GM23338 (cell line): ENCODE measurements around the gene KIF6. TPM values are rescaled to one million over a fixed set of nuclear protein-coding genes. Genes with fewer than 3 reads are reported as not detected.
"Not testable (repeated sequence)": the region's sequence is repeated elsewhere in the genome, so short reads cannot be mapped to it uniquely, and the experiment has no call there.

Experiments used
- ATAC-seq: fragments of 200-7000 bp; cut with Tn5 transposase; 3 replicates; pipeline ENCODE4 v1.9.1; 2020
- DNase-seq: peaks from one replicate; pipeline ENCODE4 v3.0.0-alpha.2; 2015; ENCODE audit warnings: low spot score
- H2AFZ ChIP-seq: fragments of 200-600 bp; sonication (generic); 2 replicates; pipeline ENCODE4 v1.8.0; 2016; ENCODE audit warnings: antibody characterized with exemption, mild to moderate bottlenecking, moderate library complexity
- H3F3A ChIP-seq: fragments of 200-600 bp; sonication (generic); replicated peaks from 2 replicates; pipeline ENCODE4 v1.8.0; 2017; ENCODE audit warnings: antibody characterized with exemption, mixed run types, low read depth
- H3K27ac ChIP-seq: fragments of 200-600 bp; sonication (generic); 2 replicates; pipeline ENCODE4 v1.6.1; 2016; ENCODE audit warnings: low read depth
- H3K27me3 ChIP-seq: fragments of 200-600 bp; sonication (generic); 2 replicates; pipeline ENCODE4 v1.8.0; 2016; ENCODE audit warnings: mild to moderate bottlenecking, mixed run types, moderate library complexity; ENCODE audit not compliant: insufficient read depth
- H3K36me3 ChIP-seq: fragments of 200-600 bp; sonication (generic); 2 replicates; pipeline ENCODE4 v1.8.0; 2016; ENCODE audit warnings: mild to moderate bottlenecking; ENCODE audit not compliant: insufficient read depth
- H3K4me1 ChIP-seq: fragments of 200-600 bp; sonication (generic); 2 replicates; pipeline ENCODE4 v1.8.0; 2016; ENCODE audit warnings: mild to moderate bottlenecking, moderate library complexity; ENCODE audit not compliant: insufficient read depth
- H3K4me2 ChIP-seq: fragments of 200-600 bp; sonication (generic); 2 replicates; pipeline ENCODE4 v1.7.1; 2017; ENCODE audit warnings: mixed run types
- H3K4me3 ChIP-seq: fragments of 200-600 bp; sonication (generic); 2 replicates; pipeline ENCODE4 v1.6.1; 2016; ENCODE audit warnings: mixed run types
- H3K79me2 ChIP-seq: fragments of 200-600 bp; sonication (generic); replicated peaks from 2 replicates; pipeline ENCODE4 v1.8.0; 2017; ENCODE audit warnings: mild to moderate bottlenecking; ENCODE audit not compliant: insufficient read depth
- H3K9me2 ChIP-seq: fragments of 200-600 bp; sonication (generic); 2 replicates; pipeline ENCODE4 v1.8.0; 2017; ENCODE audit not compliant: insufficient read depth
- H4K20me1 ChIP-seq: fragments of 200-600 bp; sonication (generic); replicated peaks from 2 replicates; pipeline ENCODE4 v1.8.0; 2017; ENCODE audit warnings: mild to moderate bottlenecking; ENCODE audit not compliant: insufficient read depth
- H3K27ac Mint-ChIP-seq: 2 replicates; pipeline ENCODE4 v1.8.0; 2020; ENCODE audit warnings: inconsistent platforms, mild to moderate bottlenecking, moderate library complexity, mixed read lengths
- H3K27me3 Mint-ChIP-seq: 3 replicates; pipeline ENCODE4 v1.8.0; 2022; ENCODE audit warnings: low read depth, mild to moderate bottlenecking, moderate library complexity, mixed read lengths, inconsistent platforms; ENCODE audit not compliant: insufficient read depth, poor library complexity
- H3K36me3 Mint-ChIP-seq: 3 replicates; pipeline ENCODE4 v1.8.0; 2021; ENCODE audit warnings: low read depth, mild to moderate bottlenecking, inconsistent platforms, moderate library complexity, mixed read lengths
- H3K4me1 Mint-ChIP-seq: 3 replicates; pipeline ENCODE4 v1.8.0; 2020; ENCODE audit warnings: mild to moderate bottlenecking, inconsistent platforms, mixed read lengths
- H3K4me3 Mint-ChIP-seq: 3 replicates; pipeline ENCODE4 v1.8.0; 2021; ENCODE audit warnings: moderate library complexity, mild to moderate bottlenecking, inconsistent platforms, mixed read lengths
- H3K9me3 Mint-ChIP-seq: 3 replicates; pipeline ENCODE4 v1.8.0; 2020; ENCODE audit warnings: moderate library complexity, mild to moderate bottlenecking, inconsistent platforms, mixed read lengths
- POLR2AphosphoS5 ChIP-seq: IDR thresholded peaks from 2 replicates; pipeline ENCODE4 v1.6.1; 2016; ENCODE audit warnings: antibody characterized with exemption, low read depth
- STAT1 ChIP-seq: IDR thresholded peaks from one replicate; pipeline ENCODE4 v1.6.1; 2016; ENCODE audit warnings: antibody characterized with exemption; ENCODE audit not compliant: unreplicated experiment
- ZNF114 ChIP-seq: fragments of 250-450 bp; sonication (Bioruptor Pico); IDR thresholded peaks from 2 replicates; pipeline ENCODE4 v1.5.0; 2020; ENCODE audit warnings: mild to moderate bottlenecking, moderate library complexity
- ZNF331 ChIP-seq: fragments of 250-450 bp; sonication (Bioruptor Pico); IDR thresholded peaks from 2 replicates; pipeline ENCODE4 v1.5.0; 2020; ENCODE audit warnings: low read depth, mild to moderate bottlenecking, moderate library complexity
- polyA plus RNA-seq: library from polyadenylated mRNA; unstranded; fragments of >200 nt; fragmentation: Nextera tagmentation; extraction: Ambion mirVana; gene quantifications from 2 replicates; pipeline ENCODE4 v1.2.1, GENCODE V29; 2016
- total RNA-seq: library from RNA; depleted of rRNA; stranded (reverse); fragments of >200 nt; shearing (Covaris generic); gene quantifications from 2 replicates; pipeline ENCODE4 v1.2.3, GENCODE V29; 2014
- TF ChIP-seq, protein P1 (sequence below): IDR thresholded peaks from one replicate; pipeline ENCODE4 v1.6.1; 2018; ENCODE audit warnings: antibody characterized with exemption; ENCODE audit not compliant: unreplicated experiment
- TF ChIP-seq, protein P2 (sequence below): IDR thresholded peaks from 2 replicates; pipeline ENCODE4 v1.6.1; 2016; ENCODE audit warnings: antibody characterized with exemption
- TF ChIP-seq, protein P3 (sequence below): fragments of 250-450 bp; sonication (Bioruptor Pico); IDR thresholded peaks from 2 replicates; pipeline ENCODE4 v1.5.0; 2020; ENCODE audit warnings: mild to moderate bottlenecking, moderate library complexity

The KIF6 gene
- total and polyA plus RNA-seq, 2 experiments from 2014 or later, result 0.87 to 1.7 TPM

DNA sequence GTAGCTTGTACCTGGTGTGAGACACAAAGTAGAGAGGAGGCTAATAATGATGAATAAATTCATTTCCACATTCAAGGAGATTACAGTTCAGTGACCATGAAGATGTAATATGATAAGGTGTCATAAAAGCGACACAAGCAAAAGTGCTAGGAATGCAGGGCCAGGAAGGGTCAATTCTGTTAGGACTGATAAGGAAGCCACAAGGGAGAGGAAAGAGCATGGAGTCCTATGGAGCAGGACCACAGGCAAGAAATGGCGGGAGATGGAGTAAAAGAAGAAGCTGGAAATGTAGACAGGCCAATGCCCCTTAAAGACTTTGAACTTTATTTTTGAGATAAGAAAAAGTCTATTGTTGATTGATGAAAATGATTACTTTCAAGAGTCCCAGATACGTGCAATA, 240.9 kb downstream of the KIF6 start (continued):
- TF ChIP-seq, protein P1, sequence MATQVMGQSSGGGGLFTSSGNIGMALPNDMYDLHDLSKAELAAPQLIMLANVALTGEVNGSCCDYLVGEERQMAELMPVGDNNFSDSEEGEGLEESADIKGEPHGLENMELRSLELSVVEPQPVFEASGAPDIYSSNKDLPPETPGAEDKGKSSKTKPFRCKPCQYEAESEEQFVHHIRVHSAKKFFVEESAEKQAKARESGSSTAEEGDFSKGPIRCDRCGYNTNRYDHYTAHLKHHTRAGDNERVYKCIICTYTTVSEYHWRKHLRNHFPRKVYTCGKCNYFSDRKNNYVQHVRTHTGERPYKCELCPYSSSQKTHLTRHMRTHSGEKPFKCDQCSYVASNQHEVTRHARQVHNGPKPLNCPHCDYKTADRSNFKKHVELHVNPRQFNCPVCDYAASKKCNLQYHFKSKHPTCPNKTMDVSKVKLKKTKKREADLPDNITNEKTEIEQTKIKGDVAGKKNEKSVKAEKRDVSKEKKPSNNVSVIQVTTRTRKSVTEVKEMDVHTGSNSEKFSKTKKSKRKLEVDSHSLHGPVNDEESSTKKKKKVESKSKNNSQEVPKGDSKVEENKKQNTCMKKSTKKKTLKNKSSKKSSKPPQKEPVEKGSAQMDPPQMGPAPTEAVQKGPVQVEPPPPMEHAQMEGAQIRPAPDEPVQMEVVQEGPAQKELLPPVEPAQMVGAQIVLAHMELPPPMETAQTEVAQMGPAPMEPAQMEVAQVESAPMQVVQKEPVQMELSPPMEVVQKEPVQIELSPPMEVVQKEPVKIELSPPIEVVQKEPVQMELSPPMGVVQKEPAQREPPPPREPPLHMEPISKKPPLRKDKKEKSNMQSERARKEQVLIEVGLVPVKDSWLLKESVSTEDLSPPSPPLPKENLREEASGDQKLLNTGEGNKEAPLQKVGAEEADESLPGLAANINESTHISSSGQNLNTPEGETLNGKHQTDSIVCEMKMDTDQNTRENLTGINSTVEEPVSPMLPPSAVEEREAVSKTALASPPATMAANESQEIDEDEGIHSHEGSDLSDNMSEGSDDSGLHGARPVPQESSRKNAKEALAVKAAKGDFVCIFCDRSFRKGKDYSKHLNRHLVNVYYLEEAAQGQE, result no peak
- TF ChIP-seq STAT1, result no peak

DNA sequence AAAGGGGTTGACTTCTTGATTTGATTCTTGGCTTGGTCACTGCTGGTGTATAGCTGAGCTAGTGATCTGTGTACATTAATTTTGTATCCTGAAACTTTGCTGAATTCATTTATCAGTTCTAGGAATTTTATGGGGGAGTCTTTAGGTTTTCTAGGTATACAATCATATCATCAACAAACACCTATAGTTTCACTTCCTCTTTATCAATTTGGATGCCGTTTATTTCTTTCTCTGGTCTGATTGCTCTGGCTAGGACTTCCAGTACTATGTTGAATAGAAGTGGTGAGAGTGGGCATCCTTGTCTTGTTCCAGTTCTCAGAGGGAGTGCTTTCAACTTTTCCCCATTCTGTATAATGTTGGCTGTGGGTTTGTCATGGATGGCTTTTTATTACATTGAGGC, 245.4 kb downstream of the KIF6 start:
- H3K79me2 ChIP-seq, H3K27ac ChIP-seq, H3F3A ChIP-seq, H3K4me3 ChIP-seq, H3K27me3 Mint-ChIP-seq, H3K9me2 ChIP-seq, ATAC-seq, H3K4me1 ChIP-seq, H3K27ac Mint-ChIP-seq, H3K4me1 Mint-ChIP-seq, H3K4me2 ChIP-seq, H3K4me3 Mint-ChIP-seq, DNase-seq, H2AFZ ChIP-seq, H4K20me1 ChIP-seq, H3K36me3 Mint-ChIP-seq, H3K9me3 Mint-ChIP-seq, H3K27me3 ChIP-seq, H3K36me3 ChIP-seq: not testable (repeated sequence)

DNA sequence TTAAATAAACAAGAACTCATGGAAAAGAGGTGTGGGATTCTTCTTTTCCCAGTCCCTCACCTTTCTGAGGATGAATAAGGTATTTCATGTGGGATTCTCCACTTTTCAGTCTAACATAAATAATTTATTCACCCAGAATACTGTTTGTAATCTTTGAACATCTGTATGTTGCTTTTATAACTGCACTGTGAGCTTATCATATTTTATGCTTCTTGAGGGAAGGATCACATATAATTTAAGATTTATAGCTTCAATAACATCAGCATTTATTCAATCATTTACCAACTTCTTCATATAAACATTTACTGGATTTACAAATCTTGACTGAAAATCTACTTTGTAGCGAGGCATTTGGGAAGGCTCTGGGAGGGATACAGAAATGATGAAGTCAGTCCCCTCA, 248.5 kb downstream of the KIF6 start:
- peaks cover 3% of the 10 kb centered on the region for H3K27me3 Mint-ChIP-seq
- Histone ChIP-seq H3K4me3 (no peak overlapping the region), H3K36me3 (no peaks in the 10 kb centered on the region), H3K27ac (no peak overlapping the region), H4K20me1 (no peaks in the 10 kb centered on the region), H3K9me2 (0 out of 2 replicates have a peak, but pooled peaks cover 3% of the 10 kb centered on the region), H3K79me2 (no peaks in the 10 kb centered on the region), H3K27me3 (no peaks in the 10 kb centered on the region), H3F3A (no peaks in the 10 kb centered on the region), H3K4me2 (no peak overlapping the region), H2AFZ (no peak overlapping the region), H3K4me1 (no peaks in the 10 kb centered on the region)
- DNase-seq (no peak), ATAC-seq (no peak)
- H3K4me3 Mint-ChIP-seq, result no peak overlapping the region
- H3K27ac Mint-ChIP-seq, result no peak overlapping the region
- H3K4me1 Mint-ChIP-seq, result no peaks in the 10 kb centered on the region
- no peaks in the 10 kb centered on the region for H3K9me3 Mint-ChIP-seq
- H3K36me3 Mint-ChIP-seq, result no peaks in the 10 kb centered on the region
- TF ChIP-seq ZNF114 (CRISPR knock-in tag) (no peak), POLR2AphosphoS5 (no peak), ZNF331 (CRISPR knock-in tag) (no peak)
- TF ChIP-seq, protein P2, sequence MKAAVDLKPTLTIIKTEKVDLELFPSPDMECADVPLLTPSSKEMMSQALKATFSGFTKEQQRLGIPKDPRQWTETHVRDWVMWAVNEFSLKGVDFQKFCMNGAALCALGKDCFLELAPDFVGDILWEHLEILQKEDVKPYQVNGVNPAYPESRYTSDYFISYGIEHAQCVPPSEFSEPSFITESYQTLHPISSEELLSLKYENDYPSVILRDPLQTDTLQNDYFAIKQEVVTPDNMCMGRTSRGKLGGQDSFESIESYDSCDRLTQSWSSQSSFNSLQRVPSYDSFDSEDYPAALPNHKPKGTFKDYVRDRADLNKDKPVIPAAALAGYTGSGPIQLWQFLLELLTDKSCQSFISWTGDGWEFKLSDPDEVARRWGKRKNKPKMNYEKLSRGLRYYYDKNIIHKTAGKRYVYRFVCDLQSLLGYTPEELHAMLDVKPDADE, result no peak
- TF ChIP-seq, protein P3, sequence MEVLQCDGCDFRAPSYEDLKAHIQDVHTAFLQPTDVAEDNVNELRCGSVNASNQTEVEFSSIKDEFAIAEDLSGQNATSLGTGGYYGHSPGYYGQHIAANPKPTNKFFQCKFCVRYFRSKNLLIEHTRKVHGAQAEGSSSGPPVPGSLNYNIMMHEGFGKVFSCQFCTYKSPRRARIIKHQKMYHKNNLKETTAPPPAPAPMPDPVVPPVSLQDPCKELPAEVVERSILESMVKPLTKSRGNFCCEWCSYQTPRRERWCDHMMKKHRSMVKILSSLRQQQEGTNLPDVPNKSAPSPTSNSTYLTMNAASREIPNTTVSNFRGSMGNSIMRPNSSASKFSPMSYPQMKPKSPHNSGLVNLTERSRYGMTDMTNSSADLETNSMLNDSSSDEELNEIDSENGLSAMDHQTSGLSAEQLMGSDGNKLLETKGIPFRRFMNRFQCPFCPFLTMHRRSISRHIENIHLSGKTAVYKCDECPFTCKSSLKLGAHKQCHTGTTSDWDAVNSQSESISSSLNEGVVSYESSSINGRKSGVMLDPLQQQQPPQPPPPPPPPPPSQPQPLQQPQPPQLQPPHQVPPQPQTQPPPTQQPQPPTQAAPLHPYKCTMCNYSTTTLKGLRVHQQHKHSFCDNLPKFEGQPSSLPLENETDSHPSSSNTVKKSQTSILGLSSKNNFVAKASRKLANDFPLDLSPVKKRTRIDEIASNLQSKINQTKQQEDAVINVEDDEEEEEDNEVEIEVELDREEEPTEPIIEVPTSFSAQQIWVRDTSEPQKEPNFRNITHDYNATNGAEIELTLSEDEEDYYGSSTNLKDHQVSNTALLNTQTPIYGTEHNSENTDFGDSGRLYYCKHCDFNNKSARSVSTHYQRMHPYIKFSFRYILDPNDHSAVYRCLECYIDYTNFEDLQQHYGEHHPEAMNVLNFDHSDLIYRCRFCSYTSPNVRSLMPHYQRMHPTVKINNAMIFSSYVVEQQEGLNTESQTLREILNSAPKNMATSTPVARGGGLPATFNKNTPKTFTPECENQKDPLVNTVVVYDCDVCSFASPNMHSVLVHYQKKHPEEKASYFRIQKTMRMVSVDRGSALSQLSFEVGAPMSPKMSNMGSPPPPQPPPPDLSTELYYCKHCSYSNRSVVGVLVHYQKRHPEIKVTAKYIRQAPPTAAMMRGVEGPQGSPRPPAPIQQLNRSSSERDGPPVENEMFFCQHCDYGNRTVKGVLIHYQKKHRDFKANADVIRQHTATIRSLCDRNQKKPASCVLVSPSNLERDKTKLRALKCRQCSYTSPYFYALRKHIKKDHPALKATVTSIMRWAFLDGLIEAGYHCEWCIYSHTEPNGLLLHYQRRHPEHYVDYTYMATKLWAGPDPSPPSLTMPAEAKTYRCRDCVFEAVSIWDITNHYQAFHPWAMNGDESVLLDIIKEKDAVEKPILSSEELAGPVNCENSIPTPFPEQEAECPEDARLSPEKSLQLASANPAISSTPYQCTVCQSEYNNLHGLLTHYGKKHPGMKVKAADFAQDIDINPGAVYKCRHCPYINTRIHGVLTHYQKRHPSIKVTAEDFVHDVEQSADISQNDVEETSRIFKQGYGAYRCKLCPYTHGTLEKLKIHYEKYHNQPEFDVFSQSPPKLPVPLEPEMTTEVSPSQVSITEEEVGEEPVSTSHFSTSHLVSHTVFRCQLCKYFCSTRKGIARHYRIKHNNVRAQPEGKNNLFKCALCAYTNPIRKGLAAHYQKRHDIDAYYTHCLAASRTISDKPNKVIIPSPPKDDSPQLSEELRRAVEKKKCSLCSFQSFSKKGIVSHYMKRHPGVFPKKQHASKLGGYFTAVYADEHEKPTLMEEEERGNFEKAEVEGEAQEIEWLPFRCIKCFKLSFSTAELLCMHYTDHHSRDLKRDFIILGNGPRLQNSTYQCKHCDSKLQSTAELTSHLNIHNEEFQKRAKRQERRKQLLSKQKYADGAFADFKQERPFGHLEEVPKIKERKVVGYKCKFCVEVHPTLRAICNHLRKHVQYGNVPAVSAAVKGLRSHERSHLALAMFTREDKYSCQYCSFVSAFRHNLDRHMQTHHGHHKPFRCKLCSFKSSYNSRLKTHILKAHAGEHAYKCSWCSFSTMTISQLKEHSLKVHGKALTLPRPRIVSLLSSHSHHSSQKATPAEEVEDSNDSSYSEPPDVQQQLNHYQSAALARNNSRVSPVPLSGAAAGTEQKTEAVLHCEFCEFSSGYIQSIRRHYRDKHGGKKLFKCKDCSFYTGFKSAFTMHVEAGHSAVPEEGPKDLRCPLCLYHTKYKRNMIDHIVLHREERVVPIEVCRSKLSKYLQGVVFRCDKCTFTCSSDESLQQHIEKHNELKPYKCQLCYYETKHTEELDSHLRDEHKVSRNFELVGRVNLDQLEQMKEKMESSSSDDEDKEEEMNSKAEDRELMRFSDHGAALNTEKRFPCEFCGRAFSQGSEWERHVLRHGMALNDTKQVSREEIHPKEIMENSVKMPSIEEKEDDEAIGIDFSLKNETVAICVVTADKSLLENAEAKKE (CRISPR knock-in tag), result no peak
